Spleen (tissue), 11 donors: ENCODE measurements around the gene ZRANB1. TPM values are rescaled to one million over a fixed set of nuclear protein-coding genes. Genes with fewer than 3 reads are reported as not detected.

ENCODE experiments used
- DNase-seq: peaks from one replicate; pipeline ENCODE4 v3.0.0-alpha.2; 2020
- H3K27ac ChIP-seq, 8 donors: fragments of 200-600 bp; sonication (generic) in 7 of 8; 1 replicate in 4 of 8; 2 replicates in 4 of 8; pipeline versions ENCODE4 v1.5.0 to v1.8.0; 2016 to 2021; ENCODE audit warnings: inconsistent platforms in 4 of 8, mild to moderate bottlenecking in 4 of 8, moderate library complexity in 1 of 8
- H3K27me3 ChIP-seq, 7 donors: fragments of 200-600 bp; sonication (generic) in 6 of 7; replicated peaks in 1 of 7; 1 replicate in 4 of 7; 2 replicates in 3 of 7; pipeline versions ENCODE4 v1.5.0 to v1.8.0; 2016 to 2021; ENCODE audit warnings: inconsistent platforms in 3 of 7, mild to moderate bottlenecking in 1 of 7
- H3K36me3 ChIP-seq, 6 donors: fragments of 200-600 bp; sonication (generic) in 5 of 6; 1 replicate in 4 of 6; 2 replicates in 2 of 6; pipeline versions ENCODE4 v1.5.0 to v1.8.0; 2016 to 2021; ENCODE audit warnings: inconsistent platforms in 2 of 6
- H3K4me1 ChIP-seq, 6 donors: fragments of 200-600 bp; sonication (generic) in 5 of 6; 1 replicate in 3 of 6; 2 replicates in 3 of 6; pipeline versions ENCODE4 v1.5.0 to v1.8.0; 2016 to 2021; ENCODE audit warnings: inconsistent platforms in 3 of 6
- H3K4me3 ChIP-seq, 8 donors: fragments of 200-600 bp; sonication (generic) in 7 of 8; 1 replicate in 4 of 8; 2 replicates in 4 of 8; pipeline versions ENCODE4 v1.5.0 to v1.8.0; 2016 to 2021; ENCODE audit warnings: inconsistent platforms in 4 of 8, mild to moderate bottlenecking in 4 of 8, moderate library complexity in 2 of 8
- H3K9me3 ChIP-seq, 8 donors: fragments of 200-600 bp; sonication (generic) in 7 of 8; 1 replicate in 4 of 8; 2 replicates in 4 of 8; pipeline versions ENCODE4 v1.5.0 to v1.8.0; 2016 to 2021; ENCODE audit warnings: inconsistent platforms in 4 of 8
- CTCF ChIP-seq, 11 experiments: fragments of 200-600 bp in 7 of 11; fragments of 450-650 bp in 4 of 11; sonication (generic) in 4 of 11; IDR thresholded peaks in 8 of 11; conservative IDR thresholded peaks in 3 of 11; 1 replicate in 7 of 11; 2 replicates in 4 of 11; pipeline versions ENCODE4 v1.4.0 to v1.8.0; 2016 to 2021; ENCODE audit warnings: antibody characterized with exemption in 11 of 11, inconsistent platforms in 4 of 11, mild to moderate bottlenecking in 1 of 11
- POLR2A ChIP-seq, 3 donors: fragments of 450-650 bp; IDR thresholded peaks; one replicate each; pipeline ENCODE4 v1.5.1; 2017; ENCODE audit warnings: antibody characterized with exemption in 3 of 3, mild to moderate bottlenecking in 1 of 3
- POLR2AphosphoS5 ChIP-seq, 3 donors: sonication (generic); formaldehyde crosslinking; IDR thresholded peaks; one replicate each; pipeline ENCODE4 v1.5.1; 2017; ENCODE audit warnings: antibody characterized with exemption in 3 of 3
- WGBS, 5 donors: extraction: QIAGEN DNeasy Blood & Tissue Kit in 3 of 5; methylation state at CpG; one replicate each; pipeline versions ENCODE4 v1.1.5 to v1.1.7; 2013 to 2018; 5-methylcytosine and 5-hydroxymethylcytosine counted together
- intact Hi-C: fragments of 100-400 bp; cut with DNase I; formaldehyde crosslinking; loops from one replicate; pipeline ENCODE4 v1.15.0; 2023; ENCODE audit warnings: low total_unique reads
- polyA plus RNA-seq, 3 donors: library from polyadenylated mRNA; stranded (reverse); fragments of 200-250 nt; gene quantifications; one replicate each; pipeline ENCODE4 v1.2.1, GENCODE V29; 2013
- total RNA-seq, 7 donors: library from RNA; depleted of rRNA in 3 of 7; stranded (reverse); fragments of >200 nt in 3 of 7; fragmentation: NEBNext Ultra II Directional in 4 of 7; extraction: Animal tissue kit (Norgen Biotek cat#: 25700) in 4 of 7; gene quantifications; one replicate each; pipeline versions ENCODE4 v1.1.0 to v1.2.1, GENCODE V29; 2016 to 2021
- donor health status: healthy with polysubstance abuse.
- donor health status: DM: no; HTN: no; CAD: no; lungs with moderate emphysema.
- donor health status: DM: no; HTN: no; CAD: no.
- donor health status: Bipolar disorder and iron deficiency.
- donor health status: healthy.
- donor health status: DM: no; HTN: no; CAD: no.
- donor health status: DM: yes; HTN: yes; CAD: no.

The ZRANB1 gene
- total and polyA plus RNA-seq, 10 donors = 5.0 to 28.8 (median 17.7) TPM

GRCh38 chr10:125027871-125028869 lies 86.2 kb downstream of the ZRANB1 start:
- peaks cover 0 to 49% (median 6%) of the 10 kb centered on the region in 6 donors for H3K4me1 ChIP-seq
- H3K27ac ChIP-seq = no peak overlapping the region

DNA sequence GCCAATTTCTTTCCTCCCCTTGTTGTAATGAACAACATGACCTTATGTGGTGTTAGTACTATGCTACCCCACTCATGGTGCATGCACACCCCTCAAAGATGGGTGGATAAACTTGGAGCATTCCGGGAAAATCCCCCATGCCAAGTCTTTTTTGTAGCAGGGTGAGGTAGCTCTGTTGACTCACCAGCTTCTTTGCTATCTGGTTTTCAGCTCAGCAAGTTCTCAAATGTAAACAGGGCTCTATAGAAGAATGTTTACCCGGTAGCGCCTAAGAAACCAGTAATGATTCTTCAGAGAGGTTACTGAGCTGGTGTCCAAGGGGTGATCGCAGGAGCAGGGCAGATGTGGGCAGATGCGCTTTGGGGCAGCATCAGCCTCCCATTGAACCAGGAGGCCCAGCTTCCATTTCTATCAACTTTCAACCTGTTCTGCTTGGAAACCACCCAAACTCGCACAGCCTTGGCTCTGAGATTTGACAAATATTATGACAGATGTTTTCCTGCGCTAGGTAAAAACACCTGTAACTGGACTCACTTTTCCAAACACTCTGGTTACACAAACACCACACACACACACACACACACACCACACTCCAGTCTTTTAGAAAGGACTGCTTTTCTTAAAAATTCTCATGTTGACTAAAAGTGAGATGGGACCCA lies 87.8 kb downstream of the ZRANB1 start:
- intact Hi-C loops = no loop called here
- WGBS, 5 donors = 94 to 98% (median 96%) methylated on average over 7 of the region's 7 CpGs
- DNase-seq = no peak
- H3K4me3 ChIP-seq = no peak overlapping the region
- TF ChIP-seq POLR2A (IDR thresholded peaks at IDR 0.05) (no peak), POLR2AphosphoS5 (IDR thresholded peaks at IDR 0.05) (no peak)
- H3K36me3 ChIP-seq = peaks cover 0 to 45% (median 10%) of the 10 kb centered on the region in 6 donors
- H3K27ac ChIP-seq = no peak overlapping the region
- H3K9me3 ChIP-seq = no peaks in the 10 kb centered on the region
- H3K27me3 ChIP-seq = peaks cover 0 to 5% (median 0%) of the 10 kb centered on the region in 7 donors
- H3K4me1 ChIP-seq = peaks cover 0 to 33% (median 0%) of the 10 kb centered on the region in 6 donors

More at GRCh38 chr10:125027871-125028869, 86.2 kb downstream of the ZRANB1 start:
- no peak for DNase-seq
- TF ChIP-seq CTCF (IDR thresholded peaks at IDR 0.05 in 8 of 11, conservative IDR thresholded peaks at IDR 0.05 in 3 of 11) (no peak), POLR2A (IDR thresholded peaks at IDR 0.05) (no peak), POLR2AphosphoS5 (IDR thresholded peaks at IDR 0.05) (no peak)
- no peaks in the 10 kb centered on the region for H3K9me3 ChIP-seq
- H3K27me3 ChIP-seq = peaks cover 0 to 5% (median 0%) of the 10 kb centered on the region in 7 donors
- 76 to 90% (median 83%) methylated on average over 16 to 17 of the region's 17 CpGs for WGBS, 5 donors
- peaks cover 0 to 48% (median 10%) of the 10 kb centered on the region in 6 donors for H3K36me3 ChIP-seq
- intact Hi-C loops = no loop called here
- H3K4me3 ChIP-seq = no peak overlapping the region

DNA sequence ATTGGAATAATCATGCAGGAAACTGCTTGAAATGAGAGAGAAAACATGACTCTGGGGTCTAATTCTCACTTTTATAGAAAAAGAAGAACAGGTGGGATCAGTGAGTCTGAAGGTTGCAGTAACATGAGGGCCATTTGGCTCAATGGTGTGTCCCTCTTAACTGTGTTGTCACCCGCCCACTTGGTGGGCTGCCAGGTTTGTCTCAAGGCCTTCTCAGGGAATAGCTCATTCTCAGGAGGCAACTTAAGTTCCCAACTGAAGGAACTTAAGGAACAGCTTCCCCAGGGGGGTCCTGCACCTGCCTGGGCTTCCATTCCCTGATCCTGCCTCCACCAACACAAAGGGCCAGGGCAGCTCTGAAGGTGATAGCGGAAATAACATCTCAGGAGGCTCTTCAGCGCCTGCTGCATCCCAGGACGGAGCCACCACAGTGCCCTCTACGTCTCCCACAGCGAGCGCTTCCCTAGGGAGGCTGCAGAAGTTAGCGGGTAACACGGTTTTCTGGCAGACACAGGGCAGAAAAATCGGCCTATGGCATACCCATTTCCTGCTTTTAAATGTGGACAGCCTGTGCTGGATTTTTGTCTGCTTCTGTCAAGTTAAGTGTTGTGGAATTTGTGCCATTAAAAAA lies 88.8 kb downstream of the ZRANB1 start:
- Histone ChIP-seq H3K27ac (peak overlapping the region in 1 of 8 donors; percentile 24), H3K4me1 (peaks cover 0 to 36% (median 5%) of the 10 kb centered on the region in 6 donors), H3K9me3 (no peaks in the 10 kb centered on the region), H3K27me3 (peaks cover 0 to 5% (median 0%) of the 10 kb centered on the region in 7 donors), H3K4me3 (no peak overlapping the region), H3K36me3 (peaks cover 0 to 42% (median 10%) of the 10 kb centered on the region in 6 donors)
- no peak for DNase-seq
- WGBS, 5 donors = 56 to 79% (median 75%) methylated on average over 5 to 10 of the region's 10 CpGs
- intact Hi-C loops = no loop called here
- no peak for TF ChIP-seq POLR2A (IDR thresholded peaks at IDR 0.05)
- TF ChIP-seq POLR2AphosphoS5 (IDR thresholded peaks at IDR 0.05) = no peak
- no peak for TF ChIP-seq CTCF (IDR thresholded peaks at IDR 0.05 in 8 of 11, conservative IDR thresholded peaks at IDR 0.05 in 3 of 11)

DNA sequence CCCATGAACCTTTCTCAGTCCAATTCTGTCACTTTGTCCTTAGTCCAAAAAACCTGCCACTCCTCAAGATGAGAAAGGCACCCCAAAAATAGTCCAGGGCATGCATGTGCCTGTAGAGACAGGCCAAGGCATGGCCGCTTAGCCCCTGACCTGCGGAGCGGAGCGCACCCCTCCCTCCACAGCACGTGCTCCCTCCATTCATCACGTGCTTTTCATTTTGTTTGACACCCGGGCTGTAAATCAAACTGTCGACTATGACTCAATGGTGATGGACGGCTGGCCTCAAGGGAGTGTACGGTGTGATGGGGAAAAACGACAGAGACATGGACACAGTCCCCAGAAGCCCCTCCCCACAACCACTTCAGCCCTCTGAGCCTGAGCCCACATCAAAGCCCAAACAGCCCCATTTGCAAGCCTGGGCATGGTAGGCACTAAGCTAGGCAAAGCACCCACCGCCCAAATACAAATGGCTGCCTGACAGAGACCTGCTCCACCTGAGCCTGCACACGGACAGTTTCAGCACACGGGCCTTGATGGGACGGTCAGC lies 90.6 kb downstream of the ZRANB1 start:
- intact Hi-C loops = no loop called here
- Histone ChIP-seq H3K4me3 (no peak overlapping the region), H3K36me3 (peaks cover 0 to 38% (median 0%) of the 10 kb centered on the region in 6 donors), H3K27me3 (no peaks in the 10 kb centered on the region), H3K27ac (no peak overlapping the region), H3K4me1 (peaks cover 0 to 43% (median 7%) of the 10 kb centered on the region in 6 donors), H3K9me3 (no peaks in the 10 kb centered on the region)
- 88 to 95% (median 91%) methylated on average over 14 to 15 of the region's 15 CpGs for WGBS, 5 donors
- no peak for DNase-seq
- TF ChIP-seq CTCF (IDR thresholded peaks at IDR 0.05 in 8 of 11, conservative IDR thresholded peaks at IDR 0.05 in 3 of 11) (no peak), POLR2AphosphoS5 (IDR thresholded peaks at IDR 0.05) (no peak), POLR2A (IDR thresholded peaks at IDR 0.05) (no peak)
